Panc1 (cell line): ENCODE data around the gene EIPR1. TPM values are rescaled to one million over a fixed set of nuclear protein-coding genes. Genes with fewer than 3 reads are reported as not detected.

ENCODE experiments used
- ATAC-seq: fragments of 200-7000 bp; cut with Tn5 transposase; 2 replicates; pipeline ENCODE4 v1.9.1; 2020; ENCODE audit warnings: mild to moderate bottlenecking, moderate library complexity
- BruUV-seq: library from RNA; stranded (reverse); fragments of 400-500 nt; replicated peaks from 2 replicates; lab custom pipeline; 2021; lab: Mats Ljungman, UMichigan
- CTCF ChIA-PET: fragments of 300-600 bp; sonication (Branson Sonifier 250); formaldehyde crosslinking; loops from one replicate; lab custom pipeline; 2022; ENCODE audit warnings: antibody characterized with exemption; lab: Charles Lee
- POLR2A ChIA-PET: fragments of 300-600 bp; sonication (Branson Sonifier 250); formaldehyde crosslinking; loops from one replicate; lab custom pipeline; 2022; ENCODE audit warnings: antibody characterized with exemption; lab: Charles Lee
- DNase-seq: peaks from one replicate; pipeline ENCODE4 v3.0.0-alpha.2; 2010; ENCODE audit warnings: low read depth, low spot score
- H3K27ac ChIP-seq: 2 replicates; pipeline ENCODE4 v1.5.1; 2011; ENCODE audit warnings: mild to moderate bottlenecking, low read length, inconsistent platforms
- H3K27me3 ChIP-seq: fragments of 200-500 bp; sonication (Bioruptor generic); 2 replicates; pipeline ENCODE4 v1.6.0; 2014; ENCODE audit warnings: low read length, inconsistent platforms; ENCODE audit not compliant: control insufficient read depth, insufficient read depth
- H3K36me3 ChIP-seq: fragments of 200-500 bp; sonication (Bioruptor generic); 2 replicates; pipeline ENCODE4 v1.5.1; 2014; ENCODE audit warnings: inconsistent platforms, mild to moderate bottlenecking, low read length, moderate library complexity; ENCODE audit not compliant: control insufficient read depth, insufficient read depth
- H3K4me1 ChIP-seq: 2 replicates; pipeline ENCODE4 v1.5.1; 2011; ENCODE audit warnings: inconsistent platforms, mild to moderate bottlenecking, low read length, moderate library complexity; ENCODE audit not compliant: control insufficient read depth, insufficient read depth
- H3K4me3 ChIP-seq, 2 experiments: 2 replicates each; pipeline ENCODE4 v1.5.1; 2011 to 2012; ENCODE audit warnings: low read depth in 2 of 2, low read length in 2 of 2, mild to moderate bottlenecking in 2 of 2, inconsistent platforms in 1 of 2, moderate library complexity in 1 of 2
- H3K9me3 ChIP-seq: fragments of 200-500 bp; sonication (Bioruptor generic); 2 replicates; pipeline ENCODE4 v1.5.1; 2014; ENCODE audit warnings: low read depth, mild to moderate bottlenecking, inconsistent platforms, low read length, moderate library complexity; ENCODE audit not compliant: control insufficient read depth, insufficient read depth
- POLR2AphosphoS5 ChIP-seq: IDR thresholded peaks from 2 replicates; pipeline ENCODE4 v1.6.1; 2012; ENCODE audit warnings: mild to moderate bottlenecking, low read depth, low read length, moderate library complexity
- SIN3A ChIP-seq: IDR thresholded peaks from 2 replicates; pipeline ENCODE4 v1.6.1; 2012; ENCODE audit warnings: low read depth, mild to moderate bottlenecking, low read length, moderate library complexity, borderline replicate concordance; ENCODE audit not compliant: insufficient read depth
- TCF7L2 ChIP-seq: IDR thresholded peaks from 2 replicates; pipeline ENCODE4 v1.6.1; 2011; ENCODE audit warnings: mild to moderate bottlenecking, low read depth, low read length, inconsistent platforms
- in situ Hi-C: cut with HindIII; loops from 2 replicates; pipeline ENCODE4 v1.10.0; 2016; ENCODE audit warnings: low sequenced_read_pairs, low pct_unique_long_range_greater_than_20kb
- intact Hi-C: fragments of 100-400 bp; cut with micrococcal nuclease; formaldehyde crosslinking; loops from one replicate; pipeline ENCODE4 v1.10.0; 2022; ENCODE audit not compliant: unreplicated experiment
- total RNA-seq: library from RNA; stranded (reverse); gene quantifications from one replicate; pipeline ENCODE4 v1.2.1, GENCODE V29; 2021; ENCODE audit not compliant: unreplicated experiment
- TF ChIP-seq, protein P1 (sequence below), 2 experiments: IDR thresholded peaks; 2 replicates each; pipeline ENCODE4 v1.6.1; 2011 to 2012; ENCODE audit warnings: low read depth in 2 of 2, control low read depth in 1 of 2, low read length in 1 of 2, mild to moderate bottlenecking in 1 of 2, moderate library complexity in 1 of 2; ENCODE audit not compliant: insufficient read depth in 1 of 2
- TF ChIP-seq, protein P2 (sequence below): fragments of 450-650 bp; IDR thresholded peaks from 2 replicates; pipeline ENCODE4 v1.5.1; 2017; ENCODE audit warnings: mild to moderate bottlenecking

EIPR1 gene
- total RNA-seq, 1 experiment from 2014 or later, result 26.7 TPM

DNA sequence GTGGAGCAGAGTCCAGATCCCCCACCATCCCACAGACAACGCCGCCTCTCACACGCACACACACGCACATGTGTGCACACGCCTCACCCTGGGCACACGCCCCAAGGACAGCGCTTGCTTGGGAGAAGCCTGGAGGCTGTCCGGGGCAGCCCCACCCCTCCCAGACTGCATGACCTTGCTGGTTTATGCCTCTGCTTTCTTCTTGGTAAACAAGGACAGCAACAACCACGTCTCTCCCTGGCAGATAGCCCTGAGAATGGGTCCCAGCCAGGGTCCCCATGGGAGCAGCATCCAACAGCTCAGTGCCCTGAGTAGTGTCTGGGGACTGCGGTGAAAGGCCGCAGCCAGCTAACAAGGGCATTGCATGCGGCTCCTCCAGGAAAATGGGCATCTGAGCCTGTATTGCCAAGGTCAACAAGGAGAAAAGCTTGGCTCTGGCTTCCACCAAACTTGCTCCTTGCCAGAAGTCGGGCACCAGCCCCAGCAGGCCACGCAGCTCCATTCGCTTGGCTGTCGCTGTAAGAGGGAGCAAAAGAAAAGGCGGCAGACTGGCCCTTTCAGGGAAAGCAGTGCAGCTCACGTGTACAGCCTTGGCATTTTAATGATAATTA, 234.6 kb downstream of the EIPR1 start:
- in situ Hi-C loops, result no loop called here
- ChIA-PET CTCF (no interaction called here), POLR2A (no interaction called here)
- no peak for ATAC-seq
- Histone ChIP-seq H3K27ac (no peak overlapping the region), H3K9me3 (no peaks in the 10 kb centered on the region), H3K36me3 (no peaks in the 10 kb centered on the region), H3K27me3 (no peaks in the 10 kb centered on the region), H3K4me3 (no peak overlapping the region), H3K4me1 (no peaks in the 10 kb centered on the region)
- TF ChIP-seq, protein P1, sequence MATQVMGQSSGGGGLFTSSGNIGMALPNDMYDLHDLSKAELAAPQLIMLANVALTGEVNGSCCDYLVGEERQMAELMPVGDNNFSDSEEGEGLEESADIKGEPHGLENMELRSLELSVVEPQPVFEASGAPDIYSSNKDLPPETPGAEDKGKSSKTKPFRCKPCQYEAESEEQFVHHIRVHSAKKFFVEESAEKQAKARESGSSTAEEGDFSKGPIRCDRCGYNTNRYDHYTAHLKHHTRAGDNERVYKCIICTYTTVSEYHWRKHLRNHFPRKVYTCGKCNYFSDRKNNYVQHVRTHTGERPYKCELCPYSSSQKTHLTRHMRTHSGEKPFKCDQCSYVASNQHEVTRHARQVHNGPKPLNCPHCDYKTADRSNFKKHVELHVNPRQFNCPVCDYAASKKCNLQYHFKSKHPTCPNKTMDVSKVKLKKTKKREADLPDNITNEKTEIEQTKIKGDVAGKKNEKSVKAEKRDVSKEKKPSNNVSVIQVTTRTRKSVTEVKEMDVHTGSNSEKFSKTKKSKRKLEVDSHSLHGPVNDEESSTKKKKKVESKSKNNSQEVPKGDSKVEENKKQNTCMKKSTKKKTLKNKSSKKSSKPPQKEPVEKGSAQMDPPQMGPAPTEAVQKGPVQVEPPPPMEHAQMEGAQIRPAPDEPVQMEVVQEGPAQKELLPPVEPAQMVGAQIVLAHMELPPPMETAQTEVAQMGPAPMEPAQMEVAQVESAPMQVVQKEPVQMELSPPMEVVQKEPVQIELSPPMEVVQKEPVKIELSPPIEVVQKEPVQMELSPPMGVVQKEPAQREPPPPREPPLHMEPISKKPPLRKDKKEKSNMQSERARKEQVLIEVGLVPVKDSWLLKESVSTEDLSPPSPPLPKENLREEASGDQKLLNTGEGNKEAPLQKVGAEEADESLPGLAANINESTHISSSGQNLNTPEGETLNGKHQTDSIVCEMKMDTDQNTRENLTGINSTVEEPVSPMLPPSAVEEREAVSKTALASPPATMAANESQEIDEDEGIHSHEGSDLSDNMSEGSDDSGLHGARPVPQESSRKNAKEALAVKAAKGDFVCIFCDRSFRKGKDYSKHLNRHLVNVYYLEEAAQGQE (IDR thresholded peaks at IDR 0.05; ENCODE audit: insufficient read depth in 1 of 2, low read depth in 2 of 2, low read length in 1 of 2), result no peak
- no peak for TF ChIP-seq TCF7L2
- TF ChIP-seq, protein P2, sequence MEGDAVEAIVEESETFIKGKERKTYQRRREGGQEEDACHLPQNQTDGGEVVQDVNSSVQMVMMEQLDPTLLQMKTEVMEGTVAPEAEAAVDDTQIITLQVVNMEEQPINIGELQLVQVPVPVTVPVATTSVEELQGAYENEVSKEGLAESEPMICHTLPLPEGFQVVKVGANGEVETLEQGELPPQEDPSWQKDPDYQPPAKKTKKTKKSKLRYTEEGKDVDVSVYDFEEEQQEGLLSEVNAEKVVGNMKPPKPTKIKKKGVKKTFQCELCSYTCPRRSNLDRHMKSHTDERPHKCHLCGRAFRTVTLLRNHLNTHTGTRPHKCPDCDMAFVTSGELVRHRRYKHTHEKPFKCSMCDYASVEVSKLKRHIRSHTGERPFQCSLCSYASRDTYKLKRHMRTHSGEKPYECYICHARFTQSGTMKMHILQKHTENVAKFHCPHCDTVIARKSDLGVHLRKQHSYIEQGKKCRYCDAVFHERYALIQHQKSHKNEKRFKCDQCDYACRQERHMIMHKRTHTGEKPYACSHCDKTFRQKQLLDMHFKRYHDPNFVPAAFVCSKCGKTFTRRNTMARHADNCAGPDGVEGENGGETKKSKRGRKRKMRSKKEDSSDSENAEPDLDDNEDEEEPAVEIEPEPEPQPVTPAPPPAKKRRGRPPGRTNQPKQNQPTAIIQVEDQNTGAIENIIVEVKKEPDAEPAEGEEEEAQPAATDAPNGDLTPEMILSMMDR, result no peak
- no peak for TF ChIP-seq SIN3A
- TF ChIP-seq POLR2AphosphoS5, result no peak
- intact Hi-C loops, result no loop called here
- BruUV-seq, result no TSS peak
- no peak for DNase-seq

DNA sequence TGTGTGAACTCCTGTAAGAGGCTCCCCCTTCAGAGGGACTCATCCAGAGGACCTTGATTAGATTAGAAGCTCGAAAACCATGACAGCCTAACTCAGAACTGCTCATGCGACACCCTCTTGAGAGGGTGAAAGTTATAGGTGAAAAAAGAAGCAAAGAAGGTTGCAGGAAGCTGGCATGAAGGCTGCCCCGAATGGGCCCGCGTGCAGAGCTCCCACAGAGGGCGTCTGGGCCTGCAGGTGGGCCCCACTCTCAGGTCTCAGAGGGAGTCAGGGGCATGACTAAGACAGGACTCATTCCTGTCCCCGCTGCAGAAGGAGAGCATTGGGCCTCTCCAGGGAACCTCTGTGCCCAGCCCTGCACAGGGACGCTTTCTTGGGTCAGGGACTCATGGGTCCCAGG, 235.4 kb downstream of the EIPR1 start:
- DNase-seq, result no peak
- in situ Hi-C loops, result no loop called here
- no peaks in the 10 kb centered on the region for H3K4me1 ChIP-seq
- CTCF ChIA-PET, result no interaction called here
- H3K4me3 ChIP-seq, result no peak overlapping the region
- POLR2A ChIA-PET, result no interaction called here
- intact Hi-C loops, result no loop called here
- no peak for TF ChIP-seq TCF7L2
- TF ChIP-seq SIN3A, result no peak
- TF ChIP-seq, protein P1 (IDR thresholded peaks at IDR 0.05; ENCODE audit: insufficient read depth in 1 of 2, low read depth in 2 of 2, low read length in 1 of 2), result no peak
- no peak for TF ChIP-seq POLR2AphosphoS5
- TF ChIP-seq, protein P2, result no peak
- ATAC-seq, result no peak
- H3K9me3 ChIP-seq, result no peaks in the 10 kb centered on the region
- BruUV-seq, result no TSS peak
- H3K27me3 ChIP-seq, result no peaks in the 10 kb centered on the region
- H3K27ac ChIP-seq, result no peak overlapping the region
- no peaks in the 10 kb centered on the region for H3K36me3 ChIP-seq
